Heart left ventricle (tissue), 16 donors: Measurements from ENCODE around the gene SMCO3. TPM values are rescaled to one million over a fixed set of nuclear protein-coding genes. Genes with fewer than 3 reads are reported as not detected.

Experiments
- ATAC-seq, 4 donors: fragments of 200-7000 bp; cut with Tn5 transposase; one replicate each; pipeline ENCODE4 v1.9.1; 2020 to 2022; ENCODE audit warnings: moderate library complexity in 4 of 4, mild to moderate bottlenecking in 3 of 4, moderate number of reproducible peaks in 1 of 4
- DNase-seq, 5 donors: peaks; one replicate each; pipeline ENCODE4 v3.0.0-alpha.2; 2020
- H3K27ac ChIP-seq, 12 donors: fragments of 200-600 bp; sonication (generic) in 4 of 12; one replicate each; pipeline versions ENCODE4 v1.5.0 to v1.8.0; 2016 to 2022; ENCODE audit warnings: mild to moderate bottlenecking in 2 of 12
- H3K27me3 ChIP-seq, 9 donors: fragments of 200-600 bp; sonication (generic) in 2 of 9; one replicate each; pipeline versions ENCODE4 v1.5.1 to v1.8.0; 2016 to 2022; ENCODE audit warnings: mild to moderate bottlenecking in 3 of 9
- H3K36me3 ChIP-seq, 9 donors: fragments of 200-600 bp; sonication (generic) in 2 of 9; one replicate each; pipeline versions ENCODE4 v1.5.0 to v1.8.0; 2018 to 2022; ENCODE audit warnings: mild to moderate bottlenecking in 2 of 9
- H3K4me1 ChIP-seq, 12 donors: fragments of 200-600 bp; sonication (generic) in 4 of 12; one replicate each; pipeline versions ENCODE4 v1.5.0 to v1.8.0; 2016 to 2022; ENCODE audit warnings: mild to moderate bottlenecking in 3 of 12
- H3K4me3 ChIP-seq, 12 donors: fragments of 200-600 bp; sonication (generic) in 4 of 12; one replicate each; pipeline versions ENCODE4 v1.5.0 to v1.8.0; 2017 to 2022; ENCODE audit warnings: mild to moderate bottlenecking in 9 of 12, moderate library complexity in 4 of 12
- H3K9me3 ChIP-seq, 12 donors: fragments of 200-600 bp; sonication (generic) in 4 of 12; one replicate each; pipeline versions ENCODE4 v1.5.0 to v1.8.0; 2016 to 2022; ENCODE audit warnings: mild to moderate bottlenecking in 1 of 12
- CTCF ChIP-seq, 12 donors: fragments of 200-600 bp; sonication (generic) in 4 of 12; IDR thresholded peaks; one replicate each; pipeline versions ENCODE4 v1.5.0 to v1.8.0; 2018 to 2022; ENCODE audit warnings: antibody characterized with exemption in 12 of 12, mild to moderate bottlenecking in 5 of 12
- POLR2A ChIP-seq, 2 donors: fragments of 450-650 bp; IDR thresholded peaks; one replicate each; pipeline ENCODE4 v1.6.1; 2017; ENCODE audit warnings: antibody characterized with exemption in 2 of 2, mild to moderate bottlenecking in 2 of 2, moderate library complexity in 2 of 2
- WGBS, 4 donors: extraction: QIAGEN DNeasy Blood & Tissue Kit in 2 of 4; methylation state at CpG; one replicate each; pipeline versions ENCODE4 v1.1.5 to v1.1.7; 2013 to 2018; 5-methylcytosine and 5-hydroxymethylcytosine counted together
- intact Hi-C, 10 donors: fragments of 100-400 bp; cut with DNase I; formaldehyde crosslinking; loops; one replicate each; pipeline versions ENCODE4 v1.11.1 to v1.14.2; 2022
- polyA plus RNA-seq, 2 donors: library from polyadenylated mRNA; stranded (reverse); fragments of 200-250 nt; gene quantifications; one replicate each; pipeline ENCODE4 v1.2.3, GENCODE V29; 2013
- total RNA-seq, 9 donors: library from RNA; depleted of rRNA in 2 of 9; stranded (reverse); fragments of >200 nt in 2 of 9; fragmentation: NEBNext Ultra II Directional in 3 of 9; extraction: Animal tissue kit (Norgen Biotek cat#: 25700) in 3 of 9; gene quantifications; one replicate each; pipeline versions ENCODE4 v1.1.0 to v1.2.4, GENCODE V29; 2016 to 2023
- donor health status: ischemic (EF 13 %, LVEDD 7.1; RV severe dilation, severe dysfunction).
- donor health status: healthy with polysubstance abuse.
- donor health status: DM: no; HTN: yes; CAD: no.
- donor health status: DM: no; HTN: no; CAD: no.
- donor health status: ischemic (EF 25% LVEDD 6.9; RV normal size, moderate dysfunction).
- donor health status: ischemic (EF 25% LVEDD 5.7; RV mildly dilated, moderate dysfunction).
- donor health status: healthy.
- donor health status: DM: yes; HTN: yes; CAD: no.
- donor health status: ischemic (EF 35%, LVEDD 5.7; RV mildly dilated, moderate dysfunction).
- donor health status: nonischemic (EF 11% LVEDD 7.7; RV severe dilation, severe dysfunction).
- donor health status: DM: yes; HTN: yes; CAD: no.
- donor health status: PGD.
- donor health status: ischemic (EF 29% LVEDD 5.4; RV normal size, mild dysfunction).
- donor health status: nonischemic (EF 23%, LVEDD 6.1; RV moderate dilation, normal function).

The SMCO3 gene
- total and polyA plus RNA-seq, 11 donors = 0.07 to 0.91 (median 0.17) TPM; not detected in 5

- 86 to 93% (median 91%) methylated on average over 3 of the region's 3 CpGs for WGBS, 4 donors
- intact Hi-C loops = no loop called here
- Histone ChIP-seq H3K4me1 (peaks cover 0 to 33% (median 17%) of the 10 kb centered on the region in 12 donors), H3K27me3 (no peaks in the 10 kb centered on the region), H3K4me3 (no peak overlapping the region), H3K9me3 (no peaks in the 10 kb centered on the region), H3K27ac (no peak overlapping the region), H3K36me3 (no peaks in the 10 kb centered on the region)
- TF ChIP-seq POLR2A (IDR thresholded peaks at IDR 0.05) (no peak), CTCF (IDR thresholded peaks at IDR 0.05) (no peak)
- DNase-seq (no peak), ATAC-seq (no peak)
Observed at GRCh38 chr12:14833336-14833735, 19.4 kb upstream of the SMCO3 start.

DNA sequence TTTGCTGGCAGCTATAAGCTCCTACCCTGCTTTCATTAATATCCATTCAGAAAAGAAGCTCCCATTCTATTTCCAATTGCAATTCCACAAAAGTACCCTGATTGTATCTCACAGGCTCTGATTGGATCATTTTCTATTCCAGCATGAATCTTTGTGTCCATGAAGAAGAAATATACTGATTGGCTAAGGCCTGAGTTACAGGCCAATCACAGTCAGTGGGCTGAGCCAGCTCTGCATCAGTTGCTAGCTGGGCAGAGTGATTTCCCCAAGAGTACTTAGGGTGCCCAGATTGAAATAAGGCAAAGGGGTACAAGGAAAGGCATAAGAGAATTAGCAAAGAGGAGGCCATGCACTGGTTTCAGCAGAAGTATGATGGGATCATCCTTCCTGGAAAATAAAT, 14.9 kb upstream of the SMCO3 start:
- intact Hi-C loops = no loop called here

DNA sequence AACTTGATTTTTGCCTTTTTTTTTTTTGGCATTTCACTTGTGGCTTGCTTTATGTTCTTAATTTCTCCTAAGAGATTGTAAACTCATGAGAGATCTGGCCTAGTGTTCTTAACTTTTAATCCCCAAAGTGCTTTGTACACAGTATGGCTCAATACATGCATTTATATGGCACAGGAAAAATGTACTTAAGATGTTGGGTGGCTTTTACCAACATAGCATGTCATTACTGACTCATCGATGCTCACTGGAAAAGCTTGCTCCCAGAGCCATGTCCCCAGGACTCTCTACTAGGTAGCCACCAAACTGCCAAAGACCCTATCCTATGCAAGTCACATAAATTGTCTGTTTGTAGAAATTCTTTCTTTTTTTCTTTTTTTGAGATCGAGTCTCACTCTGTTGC, 13.1 kb upstream of the SMCO3 start:
- 92 to 98% (median 94%) methylated on average over 2 of the region's 2 CpGs for WGBS, 4 donors
- Histone ChIP-seq H3K36me3 (no peaks in the 10 kb centered on the region), H3K9me3 (no peaks in the 10 kb centered on the region), H3K27me3 (no peaks in the 10 kb centered on the region), H3K4me3 (no peak overlapping the region), H3K27ac (peak overlapping the region in 4 of 12 donors; percentile 7 to 15 (median 10)), H3K4me1 (peaks cover 0 to 15% (median 0%) of the 10 kb centered on the region in 12 donors)
- ATAC-seq = no peak
- intact Hi-C loops = no loop called here
- no peak for TF ChIP-seq CTCF (IDR thresholded peaks at IDR 0.05)
- TF ChIP-seq POLR2A (IDR thresholded peaks at IDR 0.05) = no peak
- DNase-seq = no peak

More for the DNA sequence above, 14.9 kb upstream of the SMCO3 start:
- no peak for DNase-seq
- Histone ChIP-seq H3K27me3 (no peaks in the 10 kb centered on the region), H3K27ac (no peak overlapping the region), H3K36me3 (no peaks in the 10 kb centered on the region), H3K4me3 (no peak overlapping the region), H3K9me3 (no peaks in the 10 kb centered on the region), H3K4me1 (peaks cover 0 to 21% (median 1%) of the 10 kb centered on the region in 12 donors)
- ATAC-seq = peak in 3 of 4 donors; percentile 20 to 52 (median 39)
- TF ChIP-seq CTCF (IDR thresholded peaks at IDR 0.05) (no peak), POLR2A (IDR thresholded peaks at IDR 0.05) (no peak)

DNA sequence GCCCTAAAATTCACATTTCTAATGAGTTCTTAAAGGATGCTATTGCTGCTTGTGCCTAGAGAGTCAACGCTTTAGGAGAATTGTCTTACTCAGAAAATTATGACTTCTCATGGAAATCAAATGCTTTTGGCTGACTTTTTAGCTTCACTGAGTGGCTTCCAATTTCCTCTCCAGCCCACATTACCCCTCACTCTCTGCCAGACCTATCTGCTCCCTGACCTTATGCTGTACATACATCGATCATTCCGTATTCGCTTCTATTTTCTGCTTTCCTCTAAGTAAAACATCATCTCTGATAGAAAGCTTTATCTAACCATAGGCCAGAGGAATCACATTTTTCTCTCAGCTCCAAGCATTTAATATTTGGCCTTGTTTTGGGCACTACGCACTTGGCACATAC, 12.5 kb upstream of the SMCO3 start:
- no peak for TF ChIP-seq POLR2A (IDR thresholded peaks at IDR 0.05)
- no peak for TF ChIP-seq CTCF (IDR thresholded peaks at IDR 0.05)
- H3K4me1 ChIP-seq = peaks cover 0 to 15% (median 0%) of the 10 kb centered on the region in 12 donors
- peak in 1 of 4 donors; percentile 16 for ATAC-seq
- peak overlapping the region in 7 of 12 donors; percentile 3 to 38 (median 11) for H3K27ac ChIP-seq
- intact Hi-C loops = no loop called here
- no peaks in the 10 kb centered on the region for H3K27me3 ChIP-seq
- no peaks in the 10 kb centered on the region for H3K36me3 ChIP-seq
- no peak overlapping the region for H3K4me3 ChIP-seq
- no peak for DNase-seq
- H3K9me3 ChIP-seq = no peaks in the 10 kb centered on the region
- WGBS, 4 donors = 66 to 82% (median 72%) methylated on average over 5 of the region's 5 CpGs
